SU-DHL-6 (cell line): Measurements from ENCODE around the gene ULK3.

Source experiments
- CTCF ChIP-seq: fragments of 200-600 bp; sonication (generic); IDR thresholded peaks from one replicate; pipeline ENCODE4 v1.5.1; 2017; ENCODE audit warnings: antibody characterized with exemption, mild to moderate bottlenecking, low read length, moderate library complexity; ENCODE audit not compliant: insufficient read depth, poor library complexity, severe bottlenecking
- EZH2phosphoT487 ChIP-seq: fragments of 200-600 bp; sonication (generic), shearing (Covaris generic); conservative IDR thresholded peaks from 2 replicates; pipeline ENCODE4 v1.6.1; 2018; ENCODE audit warnings: mild to moderate bottlenecking, antibody characterized with exemption, low read length, moderate library complexity, mixed read lengths

- TF ChIP-seq CTCF (no peak), EZH2phosphoT487 (no peak)
Observed at GRCh38 chr15:74888716-74889115, 45.8 kb upstream of the ULK3 start.
